C4-2B (cell line): ENCODE data around the gene CYB561.
A peak's percentile ranks its signal among the peaks of the same experiment; 100 is the strongest.

Experiments
- H3K27ac ChIP-seq: fragments of 450-650 bp; 2 replicates; pipeline ENCODE4 v1.5.1; 2017
- CTCF ChIP-seq: fragments of 450-650 bp; conservative IDR thresholded peaks from 2 replicates; pipeline ENCODE4 v1.5.1; 2017; ENCODE audit warnings: mild to moderate bottlenecking
- ZFX ChIP-seq: fragments of 450-650 bp; IDR thresholded peaks from 2 replicates; pipeline ENCODE4 v1.6.1; 2017

The CYB561 gene, protein sequence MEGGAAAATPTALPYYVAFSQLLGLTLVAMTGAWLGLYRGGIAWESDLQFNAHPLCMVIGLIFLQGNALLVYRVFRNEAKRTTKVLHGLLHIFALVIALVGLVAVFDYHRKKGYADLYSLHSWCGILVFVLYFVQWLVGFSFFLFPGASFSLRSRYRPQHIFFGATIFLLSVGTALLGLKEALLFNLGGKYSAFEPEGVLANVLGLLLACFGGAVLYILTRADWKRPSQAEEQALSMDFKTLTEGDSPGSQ

DNA sequence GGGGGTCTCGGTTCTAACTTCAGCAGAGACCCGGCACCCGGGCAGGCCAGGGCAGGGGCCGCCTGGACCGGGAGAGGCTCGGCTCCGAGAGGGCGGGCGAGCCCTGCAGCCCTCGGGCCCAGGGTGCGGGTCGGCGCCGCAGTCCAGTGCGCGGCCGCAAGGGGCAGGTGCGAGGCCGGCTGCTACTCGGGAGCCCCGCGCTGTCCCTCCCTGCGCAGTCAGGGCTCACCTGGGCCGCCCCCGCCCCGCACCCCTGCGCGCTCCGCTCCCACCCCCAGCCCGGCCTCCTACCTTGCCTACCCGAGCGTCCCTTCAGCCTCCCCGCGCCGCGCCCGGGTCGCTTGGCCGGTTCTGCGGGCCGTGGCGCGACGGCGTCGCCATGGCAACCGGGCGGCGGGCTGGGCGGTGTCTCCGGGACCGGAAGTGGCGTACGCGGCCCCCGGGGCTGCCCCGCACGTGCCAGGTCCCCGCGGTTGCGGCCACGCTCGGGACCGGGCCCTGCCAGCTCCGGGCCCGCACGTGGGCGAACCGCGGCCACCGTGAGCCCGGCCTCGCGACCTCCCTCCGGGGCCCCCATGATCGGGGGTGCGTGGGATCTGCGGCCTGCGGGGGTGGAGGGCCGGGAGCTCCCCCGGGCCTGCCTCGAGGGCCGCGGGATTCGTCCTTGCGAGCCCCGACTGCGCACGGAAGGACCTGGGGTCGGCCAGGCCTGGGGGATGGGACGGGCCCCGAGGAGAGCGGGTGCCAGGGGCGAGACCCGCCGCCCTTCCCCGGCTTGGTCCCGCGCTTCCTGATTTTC, at the start of gene CYB561:
Gene CYB561, minus strand, starts transcription at position 353 of the 799 bp plus-strand sequence. CDS start 8,759 bp downstream, outside the sequence.
- H3K27ac ChIP-seq = peak within 1 kb of the TSS; percentile 100
- TF ChIP-seq CTCF = peak; percentile 55; the same call in 1 of the 2 replicates
- peak; percentile 63 for TF ChIP-seq ZFX

GRCh38 chr17:63495491-63495890, 49.4 kb upstream of the CYB561 start:
- TF ChIP-seq CTCF (no peak), ZFX (no peak)
- no peak overlapping the region for H3K27ac ChIP-seq

DNA sequence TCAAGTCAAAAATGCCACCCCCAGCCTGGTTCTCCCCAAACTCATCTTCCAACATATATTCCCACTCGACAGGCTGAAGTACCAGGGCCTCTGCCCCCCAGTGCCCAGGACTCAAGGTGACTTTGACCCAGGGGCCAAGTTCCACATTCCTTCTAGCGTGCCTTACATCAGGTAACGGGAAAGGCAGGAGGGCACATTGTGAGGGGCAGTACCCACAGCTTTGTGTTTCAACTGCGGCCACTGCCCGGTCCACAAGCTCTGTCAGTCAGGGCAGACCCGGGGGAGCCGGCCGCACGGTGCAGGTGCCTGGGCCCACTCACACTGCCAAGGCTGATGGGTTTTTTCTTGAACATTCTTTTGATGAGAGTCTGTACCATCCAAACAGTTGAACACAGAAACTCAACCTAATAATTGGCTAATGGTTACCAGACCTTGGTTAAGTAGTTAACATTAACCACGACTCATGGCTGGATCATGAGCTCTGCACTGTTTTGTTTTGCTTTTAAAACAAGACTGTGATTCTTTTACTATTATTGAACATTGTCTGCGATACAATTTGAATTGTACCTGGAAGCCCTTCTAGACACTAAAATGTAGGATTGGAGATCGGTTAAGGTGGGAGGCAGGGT, 48.3 kb upstream of the CYB561 start:
- H3K27ac ChIP-seq = no peak overlapping the region
- no peak for TF ChIP-seq CTCF
- no peak for TF ChIP-seq ZFX

GRCh38 chr17:63493411-63493810, 47.3 kb upstream of the CYB561 start:
- TF ChIP-seq CTCF (no peak), ZFX (no peak)
- no peak overlapping the region for H3K27ac ChIP-seq

DNA sequence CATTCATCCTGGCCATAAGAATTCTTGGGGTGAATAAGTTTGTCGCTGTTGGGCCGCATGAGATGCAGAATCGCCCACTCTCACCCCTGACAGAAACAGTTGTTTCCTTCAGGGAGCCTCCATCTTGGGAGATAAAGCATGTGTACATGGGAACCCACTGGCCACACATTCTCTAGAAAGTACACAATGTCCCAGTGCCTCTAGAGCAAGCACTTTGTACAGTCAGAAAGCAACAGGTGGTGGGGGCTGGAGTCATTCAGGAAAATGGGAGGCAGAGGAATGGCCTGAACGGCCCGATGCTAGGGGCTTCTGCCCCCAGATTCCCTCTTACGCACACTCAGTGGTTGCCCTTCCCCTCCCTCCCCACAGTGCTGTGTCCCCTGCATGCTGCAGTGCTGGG, 46.8 kb upstream of the CYB561 start:
- TF ChIP-seq ZFX = no peak
- no peak for TF ChIP-seq CTCF
- no peak overlapping the region for H3K27ac ChIP-seq

DNA sequence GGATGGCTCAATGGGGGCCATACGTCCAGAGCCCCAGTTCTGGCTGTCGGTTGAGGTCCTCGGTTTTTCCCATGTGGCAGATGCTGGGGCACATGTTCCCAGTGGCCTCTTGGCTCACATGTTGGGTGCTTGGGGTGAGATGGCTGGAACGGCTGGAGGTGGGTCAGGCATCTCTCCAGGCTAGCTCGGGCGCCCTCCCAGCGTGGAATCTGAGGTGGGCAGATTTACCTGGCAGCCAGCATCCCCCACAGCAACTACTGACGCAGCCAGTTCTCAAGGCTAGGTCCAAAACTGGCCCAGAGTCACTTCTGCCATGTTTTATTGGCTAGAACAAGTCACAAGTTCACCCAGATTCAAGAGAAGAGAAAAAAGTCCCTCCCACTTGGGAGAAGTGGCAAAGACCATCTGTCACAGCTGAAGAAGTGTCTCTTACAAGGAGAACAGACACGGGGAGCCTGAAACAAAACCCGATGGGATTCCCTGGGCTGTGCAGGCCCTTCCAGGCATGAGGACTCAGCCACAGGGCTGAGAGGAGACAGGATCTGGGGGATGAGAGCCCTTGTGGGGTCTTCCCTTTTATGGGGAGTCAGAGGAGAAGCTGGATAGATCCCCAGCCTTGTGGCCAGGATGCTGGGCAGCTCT, 46.0 kb upstream of the CYB561 start:
- no peak for TF ChIP-seq CTCF
- no peak for TF ChIP-seq ZFX

More for the DNA sequence above, 46.0 kb upstream of the CYB561 start:
- H3K27ac ChIP-seq = no peak overlapping the region
